Measurements from ENCODE around the gene ERGIC3.

DNA sequence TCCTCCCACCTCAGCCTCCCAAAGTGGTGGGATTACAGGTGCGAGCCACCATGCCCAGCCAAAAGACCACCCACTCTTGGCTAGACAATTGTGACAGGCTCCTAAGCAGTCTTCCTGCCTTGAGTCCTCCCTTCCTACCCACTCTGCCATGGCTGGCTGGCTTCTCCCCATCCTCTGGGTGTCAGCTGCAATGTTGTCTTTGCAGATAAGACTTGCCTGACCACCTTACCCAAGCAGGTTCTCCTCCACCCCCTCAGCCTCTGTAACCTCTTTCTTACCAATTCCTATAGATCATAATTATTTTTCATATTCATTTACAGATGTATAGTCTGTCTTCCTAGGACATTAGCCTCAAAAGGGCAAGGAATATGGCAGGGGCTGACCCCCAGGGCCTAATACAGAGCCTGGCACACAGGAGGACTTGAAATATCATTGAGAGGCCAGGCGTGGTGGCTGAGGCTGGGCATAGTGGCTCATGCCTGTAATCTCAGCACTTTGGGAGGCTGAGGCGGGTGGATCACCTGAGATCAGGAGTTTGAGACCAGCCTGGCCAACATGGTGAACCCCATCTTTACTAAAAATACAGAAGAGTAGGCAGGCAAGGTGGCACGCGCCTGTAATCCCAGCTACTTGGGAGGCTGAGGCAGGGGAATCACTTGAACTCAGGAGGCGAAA is 45.0 kb downstream of the ERGIC3 start:
- TF ChIP-seq, protein P1, sequence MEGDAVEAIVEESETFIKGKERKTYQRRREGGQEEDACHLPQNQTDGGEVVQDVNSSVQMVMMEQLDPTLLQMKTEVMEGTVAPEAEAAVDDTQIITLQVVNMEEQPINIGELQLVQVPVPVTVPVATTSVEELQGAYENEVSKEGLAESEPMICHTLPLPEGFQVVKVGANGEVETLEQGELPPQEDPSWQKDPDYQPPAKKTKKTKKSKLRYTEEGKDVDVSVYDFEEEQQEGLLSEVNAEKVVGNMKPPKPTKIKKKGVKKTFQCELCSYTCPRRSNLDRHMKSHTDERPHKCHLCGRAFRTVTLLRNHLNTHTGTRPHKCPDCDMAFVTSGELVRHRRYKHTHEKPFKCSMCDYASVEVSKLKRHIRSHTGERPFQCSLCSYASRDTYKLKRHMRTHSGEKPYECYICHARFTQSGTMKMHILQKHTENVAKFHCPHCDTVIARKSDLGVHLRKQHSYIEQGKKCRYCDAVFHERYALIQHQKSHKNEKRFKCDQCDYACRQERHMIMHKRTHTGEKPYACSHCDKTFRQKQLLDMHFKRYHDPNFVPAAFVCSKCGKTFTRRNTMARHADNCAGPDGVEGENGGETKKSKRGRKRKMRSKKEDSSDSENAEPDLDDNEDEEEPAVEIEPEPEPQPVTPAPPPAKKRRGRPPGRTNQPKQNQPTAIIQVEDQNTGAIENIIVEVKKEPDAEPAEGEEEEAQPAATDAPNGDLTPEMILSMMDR (IDR thresholded peaks at IDR 0.05) = no peak
- TF ChIP-seq POLR2AphosphoS5 (IDR thresholded peaks at IDR 0.05) (no peak), POLR2A (IDR thresholded peaks at IDR 0.05) (no peak), EP300 (IDR thresholded peaks at IDR 0.05) (no peak)

All from gastroesophageal sphincter (tissue), 3 donors.